Stimulated activated CD8-positive, alpha-beta memory T cell treated with anti-CD3 and anti-CD28 coated beads, Interleukin-15, amount 100 ng/mL, for 24 hours (primary cell): ENCODE data around the gene ADAT3.

Source experiments
- DNase-seq: peaks from one replicate; pipeline ENCODE4 v3.0.0-alpha.2; 2020; ENCODE audit warnings: low read depth

ADAT3 gene

GRCh38 chr19:1957562-1958248, 52.5 kb downstream of the ADAT3 start:
- DNase-seq: no peak

GRCh38 chr19:1959928-1960589, 54.9 kb downstream of the ADAT3 start:
- DNase-seq: no peak

GRCh38 chr19:1961000-1961883, 56.0 kb downstream of the ADAT3 start:
- DNase-seq: no peak

GRCh38 chr19:1962674-1963073, 57.5 kb downstream of the ADAT3 start:
- no peak for DNase-seq
